Body of pancreas (tissue), 4 donors: ENCODE measurements around the gene IQCK. TPM values are rescaled to one million over a fixed set of nuclear protein-coding genes. Genes with fewer than 3 reads are reported as not detected.

Experiments used
- ATAC-seq: fragments of 150-250 bp; one replicate; pipeline ENCODE4 v1.9.1; 2016
- DNase-seq, 4 donors: peaks; one replicate each; pipeline ENCODE4 v3.0.0-alpha.2; 2019
- H3K27ac ChIP-seq, 4 donors: fragments of 200-600 bp; sonication (generic); 1 replicate in 3 of 4; 2 replicates in 1 of 4; pipeline versions ENCODE4 v1.5.1 to v1.6.1; 2016 to 2019; ENCODE audit warnings: mild to moderate bottlenecking in 1 of 4, mixed read lengths in 1 of 4, moderate library complexity in 1 of 4
- H3K27me3 ChIP-seq, 2 donors: fragments of 200-600 bp; sonication (generic); one replicate each; pipeline ENCODE4 v1.6.0; 2016; ENCODE audit warnings: mild to moderate bottlenecking in 1 of 2
- H3K36me3 ChIP-seq, 2 donors: fragments of 200-600 bp; sonication (generic); replicated peaks in 1 of 2; 2 replicates each; pipeline ENCODE4 v1.5.1; 2016; ENCODE audit warnings: low read depth in 2 of 2; ENCODE audit not compliant: insufficient read depth in 1 of 2
- H3K4me1 ChIP-seq: fragments of 200-600 bp; sonication (generic); one replicate; pipeline ENCODE4 v1.6.0; 2016
- H3K4me3 ChIP-seq, 2 donors: fragments of 200-600 bp; sonication (generic); 1 replicate in 1 of 2; 2 replicates in 1 of 2; pipeline ENCODE4 v1.5.1; 2016 to 2019
- H3K9me3 ChIP-seq, 3 donors: fragments of 200-600 bp; sonication (generic); 1 replicate in 2 of 3; 2 replicates in 1 of 3; pipeline ENCODE4 v1.5.1; 2016
- CTCF ChIP-seq, 7 experiments: fragments of 450-650 bp in 4 of 7; fragments of 200-600 bp in 3 of 7; sonication (generic) in 3 of 7; IDR thresholded peaks; one replicate each; pipeline ENCODE4 v1.5.1; 2016 to 2019; ENCODE audit warnings: antibody characterized with exemption in 7 of 7
- POLR2A ChIP-seq, 3 donors: fragments of 450-650 bp; IDR thresholded peaks; one replicate each; pipeline ENCODE4 v1.6.1; 2016; ENCODE audit warnings: antibody characterized with exemption in 3 of 3, mild to moderate bottlenecking in 2 of 3
- WGBS, 2 donors: methylation state at CpG; one replicate each; pipeline ENCODE4 v1.1.5; 2017; 5-methylcytosine and 5-hydroxymethylcytosine counted together
- intact Hi-C: fragments of 100-400 bp; cut with DNase I; formaldehyde crosslinking; loops from one replicate; pipeline ENCODE4 v1.15.1; 2023
- total RNA-seq, 2 donors: library from RNA; depleted of rRNA; stranded (reverse); fragments of >200 nt; gene quantifications; one replicate each; pipeline ENCODE4 v1.1.0, GENCODE V29; 2016

Gene IQCK
- total RNA-seq, 2 donors from 2014 or later, result 10.9 to 52.7 TPM

DNA sequence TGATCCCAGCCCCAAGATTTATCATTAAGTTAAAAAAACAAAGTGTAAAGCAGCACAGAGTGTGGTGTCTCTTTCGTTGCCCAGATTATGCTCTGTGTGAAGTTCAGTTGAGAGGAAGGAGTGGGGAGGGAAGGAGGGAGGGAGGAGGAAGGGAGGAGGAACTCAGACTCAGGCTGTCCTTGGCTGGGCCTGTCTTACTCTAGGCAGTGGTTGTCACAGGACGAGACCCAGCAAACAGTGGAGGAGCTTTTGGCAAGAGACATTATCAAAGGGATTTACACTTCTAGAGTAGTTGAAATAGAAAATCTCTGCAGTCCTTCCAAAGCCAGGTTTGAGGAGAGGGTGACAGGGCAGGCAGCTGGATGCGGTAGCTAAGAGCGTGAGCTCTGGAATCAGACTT, 27.9 kb upstream of the IQCK start:
- Histone ChIP-seq H3K27me3 (no peaks in the 10 kb centered on the region), H3K4me1 (no peaks in the 10 kb centered on the region), H3K27ac (no peak overlapping the region), H3K36me3 (peaks cover 0 to 2% of the 10 kb centered on the region in 2 donors), H3K4me3 (no peak overlapping the region), H3K9me3 (no peaks in the 10 kb centered on the region)
- 74 to 80% methylated on average over 4 of the region's 4 CpGs for WGBS, 2 donors
- intact Hi-C loops, result no loop called here
- TF ChIP-seq POLR2A (IDR thresholded peaks at IDR 0.05), result no peak
- no peak for TF ChIP-seq CTCF (IDR thresholded peaks at IDR 0.05)
- ATAC-seq (no peak), DNase-seq (no peak)

GRCh38 chr16:19691161-19691711, 26.8 kb upstream of the IQCK start:
- H3K27me3 ChIP-seq, result no peaks in the 10 kb centered on the region
- TF ChIP-seq CTCF (IDR thresholded peaks at IDR 0.05), result no peak
- ATAC-seq (no peak), DNase-seq (no peak)
- H3K27ac ChIP-seq, result peak overlapping the region in 1 of 4 donors; percentile 13
- H3K4me1 ChIP-seq, result peaks cover 4% of the 10 kb centered on the region
- no peaks in the 10 kb centered on the region for H3K36me3 ChIP-seq
- intact Hi-C loops, result no loop called here
- H3K4me3 ChIP-seq, result no peak overlapping the region
- WGBS, 2 donors, result 81 to 86% methylated on average over 10 to 14 of the region's 14 CpGs
- H3K9me3 ChIP-seq, result no peaks in the 10 kb centered on the region

GRCh38 chr16:19694989-19695388, 23.1 kb upstream of the IQCK start:
- H3K27me3 ChIP-seq, result no peaks in the 10 kb centered on the region
- intact Hi-C loops, result no loop called here
- H3K4me1 ChIP-seq, result peaks cover 36% of the 10 kb centered on the region
- H3K4me3 ChIP-seq, result no peak overlapping the region
- TF ChIP-seq CTCF (IDR thresholded peaks at IDR 0.05) (no peak), POLR2A (IDR thresholded peaks at IDR 0.05) (no peak)
- H3K36me3 ChIP-seq, result no peaks in the 10 kb centered on the region
- H3K27ac ChIP-seq, result no peak overlapping the region
- WGBS, 2 donors, result 91 to 96% methylated on average over 8 of the region's 8 CpGs
- DNase-seq (no peak), ATAC-seq (no peak)
- no peaks in the 10 kb centered on the region for H3K9me3 ChIP-seq

GRCh38 chr16:19696328-19696727, 21.7 kb upstream of the IQCK start:
- H3K4me1 ChIP-seq, result peaks cover 42% of the 10 kb centered on the region
- WGBS, 2 donors, result 25 to 37% methylated on average over 9 to 10 of the region's 10 CpGs
- ATAC-seq, result peak; percentile 36
- no peaks in the 10 kb centered on the region for H3K36me3 ChIP-seq
- peak overlapping the region; percentile 17 to 80 (median 60) for H3K27ac ChIP-seq
- no peaks in the 10 kb centered on the region for H3K9me3 ChIP-seq
- TF ChIP-seq POLR2A (IDR thresholded peaks at IDR 0.05), result no peak
- no peak for TF ChIP-seq CTCF (IDR thresholded peaks at IDR 0.05)
- DNase-seq, result peak; percentile 67 to 76 (median 74)
- intact Hi-C loops, result no loop called here
- no peak overlapping the region for H3K4me3 ChIP-seq
- H3K27me3 ChIP-seq, result no peaks in the 10 kb centered on the region

- no peak overlapping the region for H3K4me3 ChIP-seq
- DNase-seq (peak in 1 of 4 donors; percentile 38), ATAC-seq (no peak)
- no peaks in the 10 kb centered on the region for H3K27me3 ChIP-seq
- intact Hi-C loops, result no loop called here
- H3K9me3 ChIP-seq, result no peaks in the 10 kb centered on the region
- peak overlapping the region; percentile 17 to 80 (median 60) for H3K27ac ChIP-seq
- H3K4me1 ChIP-seq, result peaks cover 42% of the 10 kb centered on the region
- TF ChIP-seq CTCF (IDR thresholded peaks at IDR 0.05), result no peak
- H3K36me3 ChIP-seq, result no peaks in the 10 kb centered on the region
- WGBS, 2 donors, result 94 to 97% methylated on average over 13 to 15 of the region's 15 CpGs
Measured at GRCh38 chr16:19696961-19697360, 21.1 kb upstream of the IQCK start.
